ENCODE data around the gene TMEM161A.
"Not testable (repeated sequence)": the region's sequence is repeated elsewhere in the genome, so short reads cannot be mapped to it uniquely, and the experiment has no call there.

The TMEM161A gene

DNA sequence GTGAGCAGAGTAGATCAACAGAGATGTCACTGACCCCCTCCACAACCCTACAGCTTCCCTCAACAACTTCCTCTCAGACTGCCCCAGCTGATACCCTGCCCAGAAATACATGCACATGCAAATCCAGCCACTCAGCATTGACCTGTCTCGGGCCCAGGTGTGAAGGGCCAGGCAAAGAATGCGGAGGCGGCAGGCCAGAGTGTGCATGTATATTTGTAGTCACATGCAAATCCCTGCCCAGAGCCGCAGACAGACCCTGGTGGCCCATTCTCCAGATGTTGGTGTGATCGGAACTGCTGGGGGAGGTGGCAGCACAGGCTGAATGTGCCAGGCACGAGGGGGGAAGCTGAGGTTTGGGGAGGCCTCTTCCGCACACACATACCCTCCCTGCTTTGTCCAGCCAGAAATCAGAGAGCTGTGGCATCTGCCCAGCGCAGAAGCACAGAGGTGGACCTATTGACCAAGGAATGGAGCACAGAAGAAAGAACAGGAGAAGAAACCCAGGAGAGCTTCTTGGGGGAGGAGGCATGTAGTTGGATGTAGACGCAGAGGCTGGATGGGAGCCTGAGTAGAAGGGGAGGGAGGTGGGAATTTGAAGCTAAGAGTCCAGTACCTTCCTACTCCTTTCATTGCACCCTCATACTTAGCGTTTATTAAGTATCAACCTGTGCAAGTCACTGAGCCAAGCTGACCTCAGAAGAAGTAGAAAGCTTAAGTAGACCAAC, 17.4 kb upstream of the TMEM161A start:
- DNase-seq (ENCODE audit: low read depth), result no peak

DNA sequence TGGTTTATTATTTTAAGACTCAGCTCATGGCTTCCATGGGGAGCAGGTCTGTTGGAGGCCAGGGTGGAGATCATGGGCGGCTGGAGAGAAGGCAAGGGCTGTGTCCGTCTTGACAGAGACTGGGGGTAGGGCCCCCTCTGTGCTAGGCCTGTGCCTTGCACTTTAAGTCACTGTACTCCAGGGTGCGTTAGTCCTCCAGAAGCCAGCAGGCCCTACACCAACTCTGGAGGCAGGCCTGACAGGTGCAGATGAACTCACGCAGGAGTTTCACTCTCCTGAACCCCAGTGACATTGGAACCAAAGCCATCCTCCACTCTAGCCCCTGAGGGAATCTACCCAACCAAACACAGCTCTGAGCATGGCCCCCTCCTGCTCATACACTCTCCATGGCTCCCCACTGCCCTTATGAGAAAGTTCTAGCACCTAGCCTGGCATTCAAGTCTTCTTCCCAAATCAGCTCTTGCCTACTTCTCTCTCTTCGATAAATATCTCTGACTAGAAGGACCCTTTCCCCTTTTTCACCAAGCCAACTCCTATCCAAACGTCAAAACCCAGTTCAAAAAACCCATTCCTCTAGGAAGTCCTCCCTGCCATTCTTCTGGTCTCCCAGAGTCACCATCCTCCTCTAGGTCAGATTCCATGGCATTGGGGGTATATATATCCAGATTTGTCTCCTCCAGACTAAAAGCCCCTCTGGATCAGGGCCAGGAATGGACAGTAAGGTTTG, 16.7 kb upstream of the TMEM161A start:
- no peak for DNase-seq (ENCODE audit: low read depth)

DNA sequence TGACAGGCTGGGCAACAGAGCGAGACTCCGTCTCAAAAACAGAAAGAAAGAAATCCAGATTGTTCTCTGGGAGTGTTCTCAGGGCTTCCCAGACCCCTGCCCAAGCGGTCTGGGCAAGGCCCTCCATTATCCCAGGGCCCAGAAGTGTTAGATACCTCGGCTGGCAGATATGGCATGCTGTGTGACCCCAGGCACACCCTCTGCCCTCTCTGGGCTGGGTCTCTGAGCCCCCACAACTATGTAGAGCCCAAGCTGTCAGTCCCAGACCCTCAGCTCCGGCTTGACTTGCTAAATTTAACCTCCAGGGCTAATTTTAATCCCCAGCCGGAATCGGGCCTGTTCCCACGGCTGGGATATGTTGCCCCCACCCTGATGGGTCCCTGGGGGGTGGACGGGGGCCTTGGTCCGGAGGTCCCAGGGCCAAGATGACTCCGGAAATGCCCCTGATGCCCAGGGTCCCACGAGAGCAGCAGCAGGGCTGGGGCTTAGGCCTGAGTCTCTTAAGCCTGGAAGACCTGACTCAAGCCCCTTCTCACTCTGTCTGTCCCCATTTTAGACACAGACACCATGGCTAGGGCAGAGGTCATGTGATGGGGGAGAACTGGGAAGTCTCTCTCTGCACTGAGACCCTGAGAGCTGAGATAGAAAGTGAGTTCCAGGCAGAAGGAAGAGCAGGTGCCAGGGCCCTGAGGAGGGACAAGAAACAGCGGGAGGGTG, 14.5 kb upstream of the TMEM161A start:
- no peak for DNase-seq (ENCODE audit: low read depth)

DNA sequence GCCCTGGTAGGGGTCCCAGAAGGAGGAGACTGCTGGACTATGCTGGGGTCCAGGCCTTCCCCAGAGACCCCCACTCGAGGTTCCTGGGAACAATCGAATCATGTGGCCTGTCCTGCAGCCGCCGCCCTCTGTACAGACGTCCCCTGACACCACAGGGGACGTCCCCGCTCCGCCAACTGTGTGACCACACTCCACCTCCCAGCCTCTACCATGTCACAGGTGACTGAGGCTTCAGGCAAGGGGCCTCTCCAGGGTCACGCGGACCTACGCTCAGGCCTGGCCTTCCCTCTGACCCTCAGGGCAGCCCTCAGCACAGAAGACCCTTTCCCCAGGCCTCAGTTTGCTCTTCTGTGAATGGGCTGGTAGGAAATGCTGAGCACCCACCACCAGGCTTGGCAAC, 13.1 kb upstream of the TMEM161A start:
- DNase-seq (ENCODE audit: low read depth), result no peak

DNA sequence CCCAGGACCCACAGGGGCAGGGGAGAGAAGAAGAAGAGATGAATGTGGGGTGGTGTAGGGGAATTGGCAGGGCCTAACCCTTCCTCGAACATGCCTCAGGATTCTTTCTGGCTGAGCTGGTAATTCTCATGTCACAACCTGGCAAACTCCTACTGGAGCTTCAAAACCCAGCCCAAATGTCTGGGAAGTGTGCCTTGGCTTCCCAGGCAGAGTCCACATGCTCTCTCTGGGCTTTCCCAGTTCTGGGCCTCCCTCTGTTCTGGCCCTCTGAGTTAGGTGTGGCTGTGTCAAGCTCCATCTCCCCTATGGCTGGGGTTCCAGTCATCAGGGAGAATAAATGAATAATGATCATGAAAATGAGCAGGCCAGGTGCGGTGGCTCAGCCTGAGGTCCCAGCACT, 11.2 kb upstream of the TMEM161A start:
- no peak for DNase-seq (ENCODE audit: low read depth)

DNA sequence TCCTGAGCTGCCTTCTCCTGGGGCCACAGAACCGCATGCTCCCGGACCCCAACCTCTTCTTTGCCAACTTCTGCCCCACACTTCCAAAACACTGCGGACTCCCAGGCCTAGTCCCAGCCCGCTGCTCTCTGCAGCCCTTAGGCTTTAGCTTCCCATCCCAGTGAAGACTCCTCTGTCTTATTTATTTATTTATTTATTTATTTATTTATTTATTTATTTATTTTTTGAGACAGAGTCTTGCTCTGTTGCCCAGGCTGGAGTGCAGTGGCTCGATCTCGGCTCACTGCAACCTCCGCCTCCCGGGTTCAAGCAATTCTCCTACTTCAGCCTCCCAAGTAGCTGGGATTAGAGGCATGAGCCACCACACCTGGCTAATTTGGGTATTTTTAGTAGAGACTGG, 10.2 kb upstream of the TMEM161A start:
- not testable (repeated sequence) for DNase-seq (ENCODE audit: low read depth)

DNA sequence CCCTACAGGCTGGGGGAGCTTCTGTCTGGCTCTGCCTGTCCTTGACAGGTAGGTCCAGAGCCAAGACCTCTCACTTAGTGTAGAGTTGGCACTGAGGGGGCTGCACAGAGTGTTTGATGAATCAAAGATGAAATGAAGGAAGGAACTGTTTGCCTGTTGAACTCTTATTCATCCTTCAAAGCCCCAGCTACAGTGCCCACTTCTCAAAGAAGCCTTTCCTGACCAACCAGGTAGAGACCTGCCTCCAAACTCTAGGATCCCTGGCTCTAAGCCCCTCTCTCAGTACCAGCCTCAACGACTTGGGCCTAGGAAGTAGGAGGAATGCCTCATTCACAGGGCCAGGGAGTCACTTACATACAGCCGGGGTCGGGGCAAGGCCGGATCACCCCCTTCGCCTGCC, 9.1 kb upstream of the TMEM161A start:
- no peak for DNase-seq (ENCODE audit: low read depth)

DNA sequence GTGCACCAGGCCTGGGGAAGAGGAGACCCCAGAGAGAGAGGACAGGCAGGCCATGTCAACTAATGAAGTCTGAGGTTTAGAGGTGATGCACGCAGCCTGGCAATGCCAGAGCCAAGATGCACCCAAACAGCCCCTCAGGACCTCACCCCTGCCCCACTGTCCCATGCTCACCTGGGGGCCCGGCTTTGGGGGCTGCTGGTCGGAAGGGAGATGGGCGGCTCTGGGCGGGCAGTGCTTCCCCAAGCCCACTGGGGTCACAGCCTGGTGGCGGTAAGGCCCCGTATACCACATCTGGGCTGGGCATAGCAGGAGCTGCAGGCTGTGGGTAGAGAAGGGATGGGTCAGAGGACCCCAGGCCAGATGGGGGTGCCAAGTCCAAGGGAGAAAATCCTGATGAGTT, 8.6 kb upstream of the TMEM161A start:
- no peak for DNase-seq (ENCODE audit: low read depth)

DNA sequence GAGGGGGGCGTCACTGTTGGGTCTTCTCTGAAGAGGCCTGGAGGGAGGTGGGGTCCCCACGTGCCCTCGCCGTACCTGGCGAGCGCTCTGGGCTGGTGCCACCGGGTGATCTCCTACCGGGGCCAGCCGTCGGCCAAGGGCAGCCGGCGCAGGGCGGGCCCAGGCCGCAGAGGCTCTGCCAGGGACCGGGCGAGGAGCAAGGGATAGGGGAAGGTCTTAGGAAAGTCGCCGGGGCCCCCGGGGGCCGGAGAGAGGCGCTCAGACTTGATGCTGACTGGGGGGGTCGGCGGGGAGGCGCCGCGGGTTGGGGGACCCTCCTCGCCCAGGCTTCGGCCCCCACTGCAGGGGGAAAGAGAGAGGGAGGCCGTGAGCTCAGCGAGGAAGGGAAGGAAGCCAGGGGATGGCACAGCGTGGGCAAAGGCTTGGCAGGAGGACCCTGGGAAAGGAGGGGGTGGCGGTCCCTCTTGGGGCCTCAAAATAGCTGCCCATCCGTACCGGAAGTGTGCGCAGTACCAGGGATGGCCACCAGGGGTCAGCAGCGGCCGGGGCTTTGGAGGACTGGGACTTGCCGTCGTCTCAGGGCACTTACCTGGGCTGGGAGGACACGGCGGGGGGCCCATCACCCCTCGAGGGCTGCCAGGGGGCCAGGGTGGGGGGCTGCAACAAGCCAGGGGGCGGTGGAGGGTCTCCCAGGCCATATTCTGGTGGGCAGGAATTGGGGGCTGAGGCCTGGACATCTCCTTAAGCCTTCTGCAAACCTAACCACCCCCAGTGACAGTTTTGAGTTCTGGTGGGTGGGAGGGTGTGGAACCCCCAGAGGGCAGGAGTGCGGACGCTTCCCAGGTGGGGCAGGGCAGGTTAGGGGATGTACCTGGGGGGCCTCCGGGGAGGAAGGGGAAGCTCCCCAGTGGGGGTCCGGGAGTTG, 7.7 kb upstream of the TMEM161A start:
- DNase-seq (ENCODE audit: low read depth), result peak; percentile 67

DNA sequence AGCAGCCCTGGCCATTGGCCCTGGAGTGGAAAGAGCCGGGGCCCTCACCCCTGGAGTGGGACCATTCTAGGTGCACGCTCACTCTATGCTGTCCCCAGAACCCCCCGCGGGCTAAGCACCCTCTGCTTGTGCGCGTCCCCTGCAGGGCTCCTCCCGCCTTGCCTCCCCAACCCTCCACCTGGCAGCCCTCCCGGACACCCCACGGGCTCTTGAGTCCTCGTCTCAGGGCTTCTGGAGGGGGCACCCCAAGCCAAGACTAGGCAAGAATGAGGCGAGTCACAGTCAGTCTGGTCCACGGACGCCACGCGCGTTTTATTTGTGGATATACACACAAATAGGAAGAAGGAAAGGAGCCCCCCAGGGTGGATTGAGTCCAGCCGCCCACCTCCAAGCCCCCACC, 7.0 kb upstream of the TMEM161A start:
- no peak for DNase-seq (ENCODE audit: low read depth)

DNA sequence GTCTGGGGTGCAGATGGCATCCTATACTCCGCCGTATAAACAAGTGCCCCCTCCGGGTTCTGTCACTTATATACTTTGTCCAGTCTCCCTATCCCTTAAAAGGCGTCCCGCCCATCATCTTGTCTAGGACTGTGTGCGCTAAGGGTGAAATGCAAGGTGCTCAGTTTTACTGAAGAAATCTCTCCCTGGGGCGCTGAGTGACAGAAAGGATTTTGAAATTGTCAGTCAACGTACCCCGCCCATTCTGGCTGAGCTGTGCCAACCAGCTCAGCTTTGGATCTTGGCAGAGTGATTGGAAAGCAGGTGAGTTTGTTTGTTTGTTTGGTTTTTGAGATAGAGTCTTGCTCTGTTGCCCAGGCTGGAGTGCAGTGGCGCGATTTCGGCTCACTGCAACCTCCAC, 4.1 kb upstream of the TMEM161A start:
- no peak for DNase-seq (ENCODE audit: low read depth)

DNA sequence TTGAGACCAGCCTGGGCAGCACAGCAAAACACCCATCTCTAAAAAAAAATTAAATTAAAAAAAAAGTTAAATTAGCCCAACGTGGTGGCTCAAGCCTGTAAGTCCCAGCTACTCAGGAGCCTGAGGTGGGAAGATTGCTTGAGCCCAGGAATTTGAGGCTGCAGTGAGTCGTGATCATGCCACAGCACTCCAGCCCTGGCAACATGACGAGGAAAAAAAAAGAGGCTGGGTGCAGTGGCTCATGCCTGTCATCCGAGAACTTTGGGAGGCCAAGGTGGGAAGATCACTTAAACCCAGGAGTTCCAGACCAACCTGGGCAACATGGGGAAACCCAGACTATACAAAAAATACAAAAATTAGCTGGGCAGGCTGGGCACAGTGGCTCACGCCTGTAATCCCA, 2.2 kb upstream of the TMEM161A start:
- DNase-seq (ENCODE audit: low read depth), result no peak

DNA sequence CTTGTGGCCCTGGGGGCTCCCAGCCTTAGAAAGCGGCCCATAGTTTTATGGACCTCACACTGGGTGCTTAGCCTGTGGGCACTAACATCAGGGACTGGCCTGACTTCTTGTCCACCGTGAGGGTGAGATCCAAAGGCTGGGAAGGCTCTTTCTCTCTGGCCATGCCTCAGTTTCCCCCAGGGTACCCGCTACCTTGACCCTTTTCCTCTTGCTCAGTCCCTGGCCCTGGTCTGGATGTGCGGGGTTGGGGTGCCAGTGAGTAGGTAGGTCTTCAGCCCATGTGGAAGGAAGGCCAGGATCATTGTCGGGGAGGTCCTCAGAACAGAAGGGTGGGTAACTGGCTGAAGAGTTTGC, 1.6 kb upstream of the TMEM161A start:
- DNase-seq (ENCODE audit: low read depth), result no peak

DNA sequence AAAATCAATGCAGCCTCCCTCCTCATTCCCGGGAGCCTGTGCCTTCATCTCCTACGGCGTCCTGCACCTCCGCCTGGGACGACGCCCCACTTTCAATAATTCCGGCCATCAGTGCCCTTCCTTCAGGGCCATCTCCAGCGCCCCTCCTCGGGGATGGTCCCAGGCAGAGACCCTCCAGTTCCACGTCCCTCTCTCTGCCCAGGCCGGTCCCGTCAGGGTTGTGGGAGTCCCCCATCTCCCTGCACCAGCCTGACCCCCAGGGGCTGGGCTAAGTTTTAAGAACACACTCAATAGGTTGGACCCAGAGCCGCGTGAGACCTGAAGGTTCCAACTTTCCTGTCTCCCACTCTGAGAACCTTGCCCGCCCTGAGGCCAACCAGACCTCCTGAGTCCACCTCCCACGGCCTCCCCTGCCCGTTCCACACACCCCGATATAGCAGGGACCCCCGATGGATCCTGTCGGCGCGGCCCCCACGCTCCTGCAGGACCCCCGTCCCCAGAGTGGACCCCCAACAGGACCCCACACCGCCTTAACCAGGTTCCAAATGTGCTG, 646 bp downstream of the TMEM161A start:
- DNase-seq (ENCODE audit: low read depth), result peak; percentile 42

DNA sequence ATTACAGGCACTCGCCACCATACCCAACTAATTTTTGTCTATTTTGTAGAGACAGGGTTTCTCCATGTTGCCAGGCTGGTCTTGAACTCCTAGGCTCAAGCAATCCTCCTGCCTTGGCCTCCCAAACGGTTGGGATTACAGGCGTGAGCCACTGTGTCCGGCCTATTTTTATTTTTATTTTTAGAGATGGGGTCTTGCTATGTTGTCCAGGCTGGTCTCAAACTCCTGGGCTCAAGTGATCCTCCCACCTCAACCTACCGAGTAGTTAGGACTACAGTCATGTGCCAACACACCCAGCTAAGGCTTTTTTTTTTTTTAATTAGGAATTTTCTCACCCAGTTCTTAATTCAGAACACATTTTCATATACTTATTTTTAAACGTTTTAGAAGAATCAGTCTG, 2.6 kb downstream of the TMEM161A start:
- DNase-seq (ENCODE audit: low read depth), result not testable (repeated sequence)

DNA sequence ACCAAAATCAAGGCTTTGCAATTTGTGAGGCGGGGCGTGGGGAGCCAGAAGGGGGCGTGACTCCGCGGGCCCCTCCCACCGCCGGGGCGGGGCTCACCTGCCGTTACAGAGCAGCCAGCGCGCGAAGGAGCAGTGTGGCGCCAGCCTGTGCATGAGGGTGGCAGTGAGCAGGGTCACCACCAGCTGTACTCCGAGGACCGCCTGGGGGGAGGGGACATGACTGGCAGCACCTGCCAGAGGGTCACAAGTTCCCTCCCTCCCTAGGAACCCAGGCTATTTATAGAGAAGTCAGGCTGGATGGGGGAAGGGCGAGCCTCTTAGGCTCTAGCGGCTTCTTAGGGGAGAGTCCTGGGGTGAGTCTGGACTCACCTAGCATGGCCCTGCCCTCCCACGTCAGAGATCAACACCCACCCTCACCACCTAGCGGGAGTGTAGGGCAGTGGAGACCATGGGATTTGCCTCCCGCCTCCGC, 3.6 kb downstream of the TMEM161A start:
- no peak for DNase-seq (ENCODE audit: low read depth)

DNA sequence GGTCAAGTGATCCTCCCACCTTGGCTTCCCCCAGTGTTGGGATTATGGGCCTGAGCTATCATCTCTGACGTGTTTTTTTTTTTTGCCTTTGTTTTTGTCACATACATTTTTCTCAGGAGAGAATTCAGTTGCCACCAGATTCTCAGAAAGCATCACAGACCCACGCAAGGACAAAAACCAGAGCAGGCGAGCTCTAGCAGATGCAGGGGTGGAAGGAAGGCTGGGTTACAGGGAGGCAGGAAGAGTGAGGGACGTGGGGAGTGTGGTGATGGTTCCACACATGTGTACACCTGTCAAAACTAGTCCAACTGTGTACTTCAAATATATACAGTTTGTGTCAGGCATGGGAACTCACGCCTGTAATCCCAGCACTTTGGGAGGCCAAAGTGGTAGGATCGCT, 4.3 kb downstream of the TMEM161A start:
- DNase-seq (ENCODE audit: low read depth), result no peak

DNA sequence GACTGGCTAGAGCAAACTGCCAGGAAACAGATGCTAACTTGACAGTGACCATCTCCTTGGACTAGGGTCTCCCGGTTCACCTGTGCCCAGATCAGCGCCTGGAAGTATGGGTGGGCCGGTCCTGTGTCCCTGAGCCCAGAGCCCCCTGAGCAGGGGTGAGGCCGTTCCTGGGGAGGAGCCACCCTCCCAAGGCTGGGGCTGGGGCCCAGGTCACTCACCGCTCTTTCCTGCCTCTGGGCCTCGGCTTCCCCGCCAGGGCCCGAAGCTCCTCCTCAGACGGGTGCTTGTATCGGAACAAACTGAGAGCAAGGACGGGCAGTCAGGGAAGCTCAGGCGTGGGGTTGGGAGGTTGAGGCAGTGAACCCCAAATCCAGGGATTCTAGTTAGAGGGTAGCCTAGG, 5.4 kb downstream of the TMEM161A start:
- no peak for DNase-seq (ENCODE audit: low read depth)

DNA sequence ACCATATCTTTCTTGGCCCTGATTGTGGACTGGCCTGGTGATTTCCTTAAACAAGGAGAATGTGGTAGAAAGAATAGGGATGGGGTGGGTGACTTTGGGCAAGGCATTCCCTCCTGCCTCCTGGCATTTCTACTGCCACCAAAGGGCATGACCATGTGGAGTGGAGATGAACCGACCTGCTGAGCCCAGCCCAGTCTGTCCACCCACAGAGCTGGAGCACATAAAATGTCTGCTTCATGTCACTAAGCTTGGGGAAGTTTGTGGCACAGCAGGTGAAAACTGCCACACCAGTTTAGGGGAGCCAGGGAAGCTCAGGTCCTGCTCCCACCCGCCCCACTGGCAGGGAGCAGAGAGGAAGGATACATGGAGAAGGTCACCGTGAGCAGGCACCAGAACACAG, 6.3 kb downstream of the TMEM161A start:
- no peak for DNase-seq (ENCODE audit: low read depth)

DNA sequence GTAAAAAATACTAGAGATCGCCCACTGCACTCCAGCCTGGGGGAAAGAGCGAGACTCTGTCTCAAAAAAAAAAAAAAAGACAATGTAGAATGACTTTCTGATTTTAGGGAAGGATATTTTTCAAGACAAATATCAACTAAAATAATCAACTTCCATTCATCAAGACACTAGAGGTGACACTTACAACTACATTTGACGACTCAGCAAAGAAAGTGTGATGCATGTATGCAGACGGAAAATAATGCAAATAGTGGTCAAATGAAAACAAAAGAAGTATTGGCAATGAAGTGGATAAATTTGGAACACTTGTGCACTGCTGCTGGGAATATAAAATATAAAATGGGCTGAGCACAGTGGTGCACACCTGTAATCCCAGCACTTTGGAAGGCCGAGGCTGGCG, 12.2 kb downstream of the TMEM161A start:
- no peak for DNase-seq (ENCODE audit: low read depth)

DNA sequence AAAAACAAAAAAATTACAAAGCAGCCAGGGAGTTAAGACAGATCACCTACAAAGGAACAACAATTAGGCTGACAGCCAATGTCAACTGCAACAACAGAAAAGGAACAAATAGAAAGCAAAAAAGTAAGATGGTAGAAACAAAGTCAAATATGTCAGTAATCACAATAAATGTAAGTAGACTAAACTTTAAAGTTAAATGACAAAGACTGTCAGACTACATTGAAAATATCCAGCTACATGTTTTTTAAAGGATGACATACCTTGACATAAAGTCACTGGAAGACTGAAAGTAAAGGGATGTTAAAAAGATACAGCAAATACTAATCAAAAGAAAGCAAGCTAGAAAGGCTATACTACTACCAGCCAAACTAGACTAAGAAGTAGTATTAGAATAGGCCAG, 14.9 kb downstream of the TMEM161A start:
- DNase-seq (ENCODE audit: low read depth), result no peak

DNA sequence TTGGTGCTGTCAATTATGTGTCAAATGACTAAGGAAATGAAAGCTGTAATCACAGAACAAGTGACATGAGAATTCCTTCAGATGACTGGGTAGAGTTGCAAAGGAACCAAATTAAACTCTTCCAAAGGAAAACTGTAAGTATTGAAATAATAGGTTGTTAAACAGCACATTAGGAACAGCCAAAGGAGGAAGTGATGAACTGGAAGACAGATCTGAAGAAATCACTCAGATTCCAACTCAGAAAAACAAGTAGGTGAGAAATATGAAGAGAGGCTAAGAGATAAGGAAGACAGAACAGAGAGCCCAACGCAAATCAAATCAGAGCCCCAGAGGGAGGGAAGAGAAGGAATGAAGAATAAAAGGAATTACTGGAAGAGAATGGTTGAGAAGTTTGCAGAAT, 15.4 kb downstream of the TMEM161A start:
- no peak for DNase-seq (ENCODE audit: low read depth)
